Sigmoid colon (tissue), 4 donors: Measurements from ENCODE around the gene LTF.

ENCODE experiments used
- EP300 ChIP-seq, 4 donors: sonication (generic); formaldehyde crosslinking; IDR thresholded peaks; one replicate each; pipeline ENCODE4 v1.6.1; 2017; ENCODE audit warnings: antibody characterized with exemption in 4 of 4
- POLR2A ChIP-seq, 2 donors: fragments of 450-650 bp; IDR thresholded peaks; one replicate each; pipeline ENCODE4 v1.6.1; 2016; ENCODE audit warnings: antibody characterized with exemption in 2 of 2, mild to moderate bottlenecking in 2 of 2, moderate library complexity in 2 of 2
- POLR2AphosphoS5 ChIP-seq, 4 donors: sonication (generic); formaldehyde crosslinking; IDR thresholded peaks; one replicate each; pipeline ENCODE4 v1.6.1; 2017; ENCODE audit warnings: antibody characterized with exemption in 4 of 4
- TF ChIP-seq, protein P1 (sequence below), 4 experiments: fragments of 450-650 bp in 3 of 4; fragments of 200-600 bp in 1 of 4; IDR thresholded peaks; one replicate each; pipeline ENCODE4 v1.5.1; 2016 to 2019; ENCODE audit warnings: antibody characterized with exemption in 4 of 4, mild to moderate bottlenecking in 3 of 4, moderate library complexity in 2 of 4

DNA sequence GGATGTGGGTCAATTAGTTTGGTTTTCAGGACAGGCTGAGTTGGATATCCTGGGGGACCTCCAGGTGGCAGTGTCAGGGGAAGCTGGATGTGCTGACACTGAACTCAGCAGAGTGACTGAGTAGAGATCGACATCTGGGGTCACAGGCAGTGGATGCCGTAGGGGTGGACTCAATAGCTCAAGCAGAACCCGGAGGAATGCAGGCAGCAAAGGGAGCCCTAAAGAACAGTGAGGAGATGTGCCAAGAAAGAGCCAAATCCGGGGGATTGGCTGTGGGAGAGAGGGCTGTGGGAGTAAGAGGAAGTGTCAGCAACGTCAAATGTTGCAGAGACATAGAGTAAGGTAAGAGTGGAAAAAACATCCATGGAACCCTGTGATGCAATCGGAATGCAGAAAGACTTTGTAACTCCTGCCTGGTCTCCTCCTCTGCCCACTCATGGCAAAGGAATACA lies 69.5 kb downstream of the LTF start:
- TF ChIP-seq, protein P1, sequence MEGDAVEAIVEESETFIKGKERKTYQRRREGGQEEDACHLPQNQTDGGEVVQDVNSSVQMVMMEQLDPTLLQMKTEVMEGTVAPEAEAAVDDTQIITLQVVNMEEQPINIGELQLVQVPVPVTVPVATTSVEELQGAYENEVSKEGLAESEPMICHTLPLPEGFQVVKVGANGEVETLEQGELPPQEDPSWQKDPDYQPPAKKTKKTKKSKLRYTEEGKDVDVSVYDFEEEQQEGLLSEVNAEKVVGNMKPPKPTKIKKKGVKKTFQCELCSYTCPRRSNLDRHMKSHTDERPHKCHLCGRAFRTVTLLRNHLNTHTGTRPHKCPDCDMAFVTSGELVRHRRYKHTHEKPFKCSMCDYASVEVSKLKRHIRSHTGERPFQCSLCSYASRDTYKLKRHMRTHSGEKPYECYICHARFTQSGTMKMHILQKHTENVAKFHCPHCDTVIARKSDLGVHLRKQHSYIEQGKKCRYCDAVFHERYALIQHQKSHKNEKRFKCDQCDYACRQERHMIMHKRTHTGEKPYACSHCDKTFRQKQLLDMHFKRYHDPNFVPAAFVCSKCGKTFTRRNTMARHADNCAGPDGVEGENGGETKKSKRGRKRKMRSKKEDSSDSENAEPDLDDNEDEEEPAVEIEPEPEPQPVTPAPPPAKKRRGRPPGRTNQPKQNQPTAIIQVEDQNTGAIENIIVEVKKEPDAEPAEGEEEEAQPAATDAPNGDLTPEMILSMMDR (IDR thresholded peaks at IDR 0.05): no peak
- TF ChIP-seq POLR2A (IDR thresholded peaks at IDR 0.05): no peak
- TF ChIP-seq POLR2AphosphoS5 (IDR thresholded peaks at IDR 0.05): no peak
- TF ChIP-seq EP300 (IDR thresholded peaks at IDR 0.05): no peak
